Measurements from ENCODE around the gene TMIGD1. TPM values are rescaled to one million over a fixed set of nuclear protein-coding genes. Genes with fewer than 3 reads are reported as not detected.

Gene TMIGD1, protein sequence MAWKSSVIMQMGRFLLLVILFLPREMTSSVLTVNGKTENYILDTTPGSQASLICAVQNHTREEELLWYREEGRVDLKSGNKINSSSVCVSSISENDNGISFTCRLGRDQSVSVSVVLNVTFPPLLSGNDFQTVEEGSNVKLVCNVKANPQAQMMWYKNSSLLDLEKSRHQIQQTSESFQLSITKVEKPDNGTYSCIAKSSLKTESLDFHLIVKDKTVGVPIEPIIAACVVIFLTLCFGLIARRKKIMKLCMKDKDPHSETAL
- not detected for polyA plus RNA-seq (2013, experiment 1 of 2)
- not detected for polyA plus RNA-seq (2013, experiment 2 of 2)

DNA sequence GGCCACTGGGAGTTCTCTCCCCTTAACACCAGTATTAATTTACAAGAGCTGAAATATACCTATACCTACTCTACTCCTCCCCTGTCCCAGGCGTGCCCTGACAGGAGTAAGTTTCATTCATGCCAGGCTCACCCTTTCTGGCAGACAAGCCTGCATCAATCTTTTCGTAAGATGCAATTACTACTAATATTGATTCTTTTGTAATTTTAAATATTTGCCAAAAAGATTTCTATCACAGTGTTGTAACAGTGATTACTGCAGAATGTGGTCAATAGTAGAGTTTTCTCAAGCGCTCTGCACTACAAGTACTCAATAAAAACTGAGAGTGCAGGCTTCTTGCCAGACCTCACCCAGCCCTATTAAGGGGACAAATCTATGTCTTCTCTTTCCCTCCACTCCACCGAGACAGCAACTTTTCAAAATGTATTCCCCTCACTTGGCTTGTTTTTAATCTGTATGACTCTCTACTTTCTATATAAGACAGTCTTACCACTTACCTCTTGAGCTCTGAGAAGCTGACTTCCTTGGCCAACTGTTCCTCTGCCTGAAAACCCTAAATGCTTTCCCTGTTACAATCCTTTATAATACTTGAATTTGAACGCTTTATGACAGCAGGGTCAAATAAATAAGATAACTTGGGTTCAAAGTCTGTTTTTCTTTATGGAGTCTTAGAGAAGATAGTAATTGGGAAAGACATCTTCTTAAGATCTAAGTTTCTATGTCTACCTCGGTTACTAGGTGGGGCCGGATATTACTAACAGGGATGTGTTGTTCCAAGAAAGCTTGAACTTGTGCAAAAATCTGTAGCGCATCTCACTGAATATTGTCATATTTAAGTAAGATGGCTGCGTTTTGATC, at the start of gene TMIGD1:
Gene TMIGD1 (minus strand): TSS at position 555 of the 858 bp plus-strand sequence. CDS start 1,924 bp downstream, outside the sequence.
- no peak within 1 kb of the TSS for H3K14ac ChIP-seq (ENCODE audit: low read length)
- H3K4me2 ChIP-seq (ENCODE audit: insufficient read depth, low read length, poor library complexity, severe bottlenecking): no peak within 1 kb of the TSS
- no peak within 1 kb of the TSS for H2BK12ac ChIP-seq (ENCODE audit: low read length)
- H2AK5ac ChIP-seq (ENCODE audit: low read depth, low read length): no peak within 1 kb of the TSS
- no peaks in the 10 kb centered on the region for H3K36me3 ChIP-seq (replicated peaks in 1 of 2; ENCODE audit: control insufficient read depth in 2 of 2, insufficient read depth in 2 of 2, low read length in 2 of 2)
- no peaks in the 10 kb centered on the region for H3K27me3 ChIP-seq (ENCODE audit: control insufficient read depth in 3 of 3, insufficient read depth in 3 of 3, low read depth in 1 of 3, low read length in 3 of 3)
- H3K4ac ChIP-seq (ENCODE audit: low read length): no peak within 1 kb of the TSS
- H4K91ac ChIP-seq (ENCODE audit: low read depth, low read length, poor library complexity): no peak within 1 kb of the TSS
- no peak for DNase-seq (ENCODE audit: low spot score)
- no peak within 1 kb of the TSS for H4K8ac ChIP-seq (ENCODE audit: low read depth, low read length)
- H3K9ac ChIP-seq (ENCODE audit: low read depth, low read length, poor library complexity): no peak within 1 kb of the TSS
- H3K18ac ChIP-seq (ENCODE audit: low read length): no peak within 1 kb of the TSS
- H3K23ac ChIP-seq (ENCODE audit: low read depth, low read length, poor library complexity): no peak within 1 kb of the TSS
- H2BK120ac ChIP-seq (ENCODE audit: low read depth, low read length): no peak within 1 kb of the TSS
- no peaks in the 10 kb centered on the region for H3K79me1 ChIP-seq (ENCODE audit: low read depth, low read length)
- no peak within 1 kb of the TSS for H3K27ac ChIP-seq (replicated peaks; ENCODE audit: low read length)
- no peaks in the 10 kb centered on the region for H3K9me3 ChIP-seq (replicated peaks in 1 of 2; ENCODE audit: control insufficient read depth in 2 of 2, insufficient read depth in 1 of 2, low read depth in 1 of 2, low read length in 2 of 2)
- H2AFZ ChIP-seq (ENCODE audit: low read length): no peak within 1 kb of the TSS
- no CpG with 5 or more reads among the region's 9 CpGs for WGBS, 2 donors (ENCODE audit: extremely low coverage in 2 of 2, insufficient read length in 2 of 2, insufficient replicate concordance in 1 of 2)
- no peak within 1 kb of the TSS for H2BK15ac ChIP-seq (ENCODE audit: low read length)
- peaks cover 0 to 5% of the 10 kb centered on the region in 2 donors for H3K4me1 ChIP-seq (ENCODE audit: control insufficient read depth in 2 of 2, insufficient read depth in 1 of 2, low read depth in 1 of 2, low read length in 2 of 2)
- H2BK5ac ChIP-seq (ENCODE audit: low read length): no peak within 1 kb of the TSS
- no peak within 1 kb of the TSS for H3K4me3 ChIP-seq (ENCODE audit: low read length in 2 of 2)

DNA sequence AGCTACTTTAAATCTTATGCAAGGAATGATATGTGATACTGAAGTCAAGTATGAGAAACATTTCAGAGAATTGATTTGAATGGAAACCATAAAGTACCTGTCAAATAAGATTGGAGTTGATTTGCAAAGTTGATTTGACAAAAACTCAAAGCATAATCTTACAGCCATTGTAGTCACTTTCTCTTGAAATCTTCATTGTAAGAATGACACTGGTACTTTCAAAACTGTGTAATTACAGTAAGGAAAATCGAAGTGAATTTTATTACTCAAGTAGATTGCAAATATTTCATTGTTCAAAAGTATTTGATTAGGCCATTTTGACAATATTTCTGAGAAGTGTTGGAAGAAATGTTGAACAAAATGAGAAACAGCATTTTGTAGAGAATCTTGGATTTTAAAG, 48.5 kb upstream of the TMIGD1 start:
- no peaks in the 10 kb centered on the region for H3K9me3 ChIP-seq (replicated peaks in 1 of 2; ENCODE audit: control insufficient read depth in 2 of 2, insufficient read depth in 1 of 2, low read depth in 1 of 2, low read length in 2 of 2)
- no peak overlapping the region for H2AK5ac ChIP-seq (ENCODE audit: low read depth, low read length)
- H2BK120ac ChIP-seq (ENCODE audit: low read depth, low read length): no peak overlapping the region
- DNase-seq (ENCODE audit: low spot score): no peak
- H2BK12ac ChIP-seq (ENCODE audit: low read length): no peak overlapping the region
- peaks cover 6% of the 10 kb centered on the region for H3K79me1 ChIP-seq (ENCODE audit: low read depth, low read length)
- H3K27ac ChIP-seq (replicated peaks; ENCODE audit: low read length): no peak overlapping the region
- no peak overlapping the region for H4K91ac ChIP-seq (ENCODE audit: low read depth, low read length, poor library complexity)
- H3K4me1 ChIP-seq (ENCODE audit: control insufficient read depth in 2 of 2, insufficient read depth in 1 of 2, low read depth in 1 of 2, low read length in 2 of 2): peaks cover 4 to 25% of the 10 kb centered on the region in 2 donors
- WGBS, 2 donors (ENCODE audit: extremely low coverage in 2 of 2, insufficient read length in 2 of 2, insufficient replicate concordance in 1 of 2): no CpG with 5 or more reads among the region's 1 CpG
- peaks cover 0 to 10% (median 0%) of the 10 kb centered on the region in 3 experiments for H3K27me3 ChIP-seq (ENCODE audit: control insufficient read depth in 3 of 3, insufficient read depth in 3 of 3, low read depth in 1 of 3, low read length in 3 of 3)
- no peak overlapping the region for H3K4me3 ChIP-seq (ENCODE audit: low read length in 2 of 2)
- H3K9ac ChIP-seq (ENCODE audit: low read depth, low read length, poor library complexity): no peak overlapping the region
- H3K4ac ChIP-seq (ENCODE audit: low read length): no peak overlapping the region
- no peak overlapping the region for H3K4me2 ChIP-seq (ENCODE audit: insufficient read depth, low read length, poor library complexity, severe bottlenecking)
- no peak overlapping the region for H3K23ac ChIP-seq (ENCODE audit: low read depth, low read length, poor library complexity)
- no peak overlapping the region for H2BK5ac ChIP-seq (ENCODE audit: low read length)
- no peak overlapping the region for H4K8ac ChIP-seq (ENCODE audit: low read depth, low read length)
- no peak overlapping the region for H3K18ac ChIP-seq (ENCODE audit: low read length)
- no peak overlapping the region for H2BK15ac ChIP-seq (ENCODE audit: low read length)
- H3K14ac ChIP-seq (ENCODE audit: low read length): no peak overlapping the region
- peaks cover 2 to 36% of the 10 kb centered on the region in 2 donors for H3K36me3 ChIP-seq (replicated peaks in 1 of 2; ENCODE audit: control insufficient read depth in 2 of 2, insufficient read depth in 2 of 2, low read length in 2 of 2)
- H2AFZ ChIP-seq (ENCODE audit: low read length): no peak overlapping the region

DNA sequence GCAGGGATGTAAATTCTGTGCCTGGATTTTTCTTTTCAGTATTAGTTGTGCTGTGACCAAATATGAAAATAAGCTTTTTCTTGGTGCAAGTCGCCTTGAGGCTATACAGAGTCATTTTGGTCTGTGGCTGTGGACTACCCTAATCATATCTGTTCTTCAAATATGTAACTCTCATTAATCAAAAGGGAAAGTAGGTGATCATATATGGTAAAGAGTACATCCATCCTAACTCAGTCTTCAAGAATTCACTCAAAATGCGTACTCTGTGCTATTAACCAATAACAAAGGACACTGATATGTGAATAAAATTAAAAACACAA, 47.4 kb upstream of the TMIGD1 start:
- Histone ChIP-seq H3K14ac (ENCODE audit: low read length) (no peak overlapping the region), H3K27me3 (ENCODE audit: control insufficient read depth in 3 of 3, insufficient read depth in 3 of 3, low read depth in 1 of 3, low read length in 3 of 3) (peaks cover 0 to 14% (median 0%) of the 10 kb centered on the region in 3 experiments), H3K4me1 (ENCODE audit: control insufficient read depth in 2 of 2, insufficient read depth in 1 of 2, low read depth in 1 of 2, low read length in 2 of 2) (peaks cover 6 to 33% of the 10 kb centered on the region in 2 donors), H2AFZ (ENCODE audit: low read length) (no peak overlapping the region), H3K9me3 (replicated peaks in 1 of 2; ENCODE audit: control insufficient read depth in 2 of 2, insufficient read depth in 1 of 2, low read depth in 1 of 2, low read length in 2 of 2) (no peaks in the 10 kb centered on the region), H3K4ac (ENCODE audit: low read length) (no peak overlapping the region), H2BK5ac (ENCODE audit: low read length) (no peak overlapping the region), H3K27ac (replicated peaks; ENCODE audit: low read length) (no peak overlapping the region), H3K23ac (ENCODE audit: low read depth, low read length, poor library complexity) (no peak overlapping the region), H2BK120ac (ENCODE audit: low read depth, low read length) (no peak overlapping the region), H2AK5ac (ENCODE audit: low read depth, low read length) (no peak overlapping the region), H3K4me2 (ENCODE audit: insufficient read depth, low read length, poor library complexity, severe bottlenecking) (no peak overlapping the region), H3K9ac (ENCODE audit: low read depth, low read length, poor library complexity) (no peak overlapping the region), H3K79me1 (ENCODE audit: low read depth, low read length) (peaks cover 6% of the 10 kb centered on the region), H2BK12ac (ENCODE audit: low read length) (no peak overlapping the region), H3K18ac (ENCODE audit: low read length) (no peak overlapping the region), H4K8ac (ENCODE audit: low read depth, low read length) (no peak overlapping the region), H2BK15ac (ENCODE audit: low read length) (no peak overlapping the region), H3K4me3 (ENCODE audit: low read length in 2 of 2) (no peak overlapping the region), H4K91ac (ENCODE audit: low read depth, low read length, poor library complexity) (no peak overlapping the region), H3K36me3 (replicated peaks in 1 of 2; ENCODE audit: control insufficient read depth in 2 of 2, insufficient read depth in 2 of 2, low read length in 2 of 2) (peaks cover 2 to 25% of the 10 kb centered on the region in 2 donors)
- no peak for DNase-seq (ENCODE audit: low spot score)
- WGBS, 2 donors (ENCODE audit: extremely low coverage in 2 of 2, insufficient read length in 2 of 2, insufficient replicate concordance in 1 of 2): no CpG with 5 or more reads among the region's 2 CpGs

Data from neuronal stem cell (in vitro differentiated cells).